ENCODE measurements around the gene SLC15A4.
"Not testable (repeated sequence)": the region's sequence is repeated elsewhere in the genome, so short reads cannot be mapped to it uniquely, and the experiment has no call there.

Gene SLC15A4

GRCh38 chr12:128846671-128847070 is 22.9 kb upstream of the SLC15A4 start:
- not testable (repeated sequence) for DNase-seq (ENCODE audit: insufficient read length, low spot score); FAIRE-seq

- FAIRE-seq (no peak), DNase-seq (ENCODE audit: insufficient read length, low spot score) (no peak)
Measured at GRCh38 chr12:128844031-128844635, 20.4 kb upstream of the SLC15A4 start.

- DNase-seq (ENCODE audit: insufficient read length, low spot score) (no peak), FAIRE-seq (no peak)
Measured at GRCh38 chr12:128843538-128843937, 19.8 kb upstream of the SLC15A4 start.

- FAIRE-seq: no peak
Measured at GRCh38 chr12:128842579-128842978, 18.8 kb upstream of the SLC15A4 start.

GRCh38 chr12:128840862-128841468 is 17.2 kb upstream of the SLC15A4 start:
- no peak for FAIRE-seq
- no peak for DNase-seq (ENCODE audit: insufficient read length, low spot score)

More at GRCh38 chr12:128842579-128842978, 18.8 kb upstream of the SLC15A4 start:
- DNase-seq (ENCODE audit: insufficient read length, low spot score): no peak

GRCh38 chr12:128839885-128840284 is 16.1 kb upstream of the SLC15A4 start:
- FAIRE-seq; DNase-seq (ENCODE audit: insufficient read length, low spot score): not testable (repeated sequence)

- DNase-seq (ENCODE audit: insufficient read length, low spot score): no peak
- FAIRE-seq: no peak
Measured at GRCh38 chr12:128833418-128833817, 9.7 kb upstream of the SLC15A4 start.

- FAIRE-seq (no peak), DNase-seq (ENCODE audit: insufficient read length, low spot score) (no peak)
Measured at GRCh38 chr12:128830505-128830893, 6.7 kb upstream of the SLC15A4 start.

- no peak for FAIRE-seq
- no peak for DNase-seq (ENCODE audit: insufficient read length, low spot score)
Measured at GRCh38 chr12:128829861-128830504, 6.2 kb upstream of the SLC15A4 start.

- FAIRE-seq: no peak
- no peak for DNase-seq (ENCODE audit: insufficient read length, low spot score)
Measured at GRCh38 chr12:128827724-128828123, 4.0 kb upstream of the SLC15A4 start.

GRCh38 chr12:128825835-128826234 is 2.1 kb upstream of the SLC15A4 start:
- DNase-seq (ENCODE audit: insufficient read length, low spot score): no peak
- FAIRE-seq: no peak

- FAIRE-seq (peak; percentile 9), DNase-seq (ENCODE audit: insufficient read length, low spot score) (no peak)
Measured at GRCh38 chr12:128823216-128823915, 392 bp downstream of the SLC15A4 start.

GRCh38 chr12:128820723-128821432 is 2.9 kb downstream of the SLC15A4 start:
- DNase-seq (ENCODE audit: insufficient read length, low spot score): no peak
- no peak for FAIRE-seq

- no peak for DNase-seq (ENCODE audit: insufficient read length, low spot score)
- FAIRE-seq: no peak
Measured at GRCh38 chr12:128820253-128820652, 3.5 kb downstream of the SLC15A4 start.

GRCh38 chr12:128819293-128820144 is 4.2 kb downstream of the SLC15A4 start:
- DNase-seq (ENCODE audit: insufficient read length, low spot score) (no peak), FAIRE-seq (no peak)

- DNase-seq (ENCODE audit: insufficient read length, low spot score) (no peak), FAIRE-seq (no peak)
Measured at GRCh38 chr12:128818065-128819022, 5.4 kb downstream of the SLC15A4 start.

- FAIRE-seq (no peak), DNase-seq (ENCODE audit: insufficient read length, low spot score) (no peak)
Measured at GRCh38 chr12:128817111-128818015, 6.4 kb downstream of the SLC15A4 start.

- FAIRE-seq: no peak
- no peak for DNase-seq (ENCODE audit: insufficient read length, low spot score)
Measured at GRCh38 chr12:128816643-128816920, 7.2 kb downstream of the SLC15A4 start.
